ENCODE data around the gene SLX9. TPM values are rescaled to one million over a fixed set of nuclear protein-coding genes. Genes with fewer than 3 reads are reported as not detected.

SLX9 gene
- total and polyA plus RNA-seq, 4 donors: 7.0 to 25.7 (median 18.7) TPM

DNA sequence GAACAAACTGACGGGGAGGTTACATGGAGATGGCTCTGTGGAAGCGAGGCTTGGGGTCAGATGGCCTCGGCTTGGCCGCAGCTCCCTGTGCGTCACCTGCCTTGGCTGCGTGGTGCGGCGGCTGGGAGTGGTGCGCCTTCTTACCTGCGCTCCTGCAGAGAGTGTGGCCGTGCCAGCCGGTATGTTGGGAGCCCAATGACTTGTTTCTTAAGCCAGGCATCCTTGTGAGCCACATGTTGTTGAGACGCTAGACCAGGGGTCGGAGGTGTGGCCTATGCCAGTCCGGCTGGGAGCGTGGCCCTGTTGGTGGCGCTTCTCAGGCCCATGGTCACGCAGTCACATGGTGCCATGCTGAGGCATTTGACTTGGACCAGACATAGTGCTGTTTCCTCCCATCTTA lies 10.5 kb downstream of the SLX9 start:
- Histone ChIP-seq H3K36me3 (ENCODE audit: control insufficient read depth, insufficient read depth, low read length) (peaks cover 93% of the 10 kb centered on the region), H3K27ac (ENCODE audit: low read depth, low read length) (no peak overlapping the region), H3K4me3 (ENCODE audit: low read depth, low read length) (no peak overlapping the region), H3K9me3 (ENCODE audit: control insufficient read depth, insufficient read depth, low read length) (no peaks in the 10 kb centered on the region), H3K27me3 (ENCODE audit: control insufficient read depth, insufficient read depth, low read length) (no peaks in the 10 kb centered on the region), H3K4me1 (ENCODE audit: control insufficient read depth, insufficient read depth, low read length) (peaks cover 24% of the 10 kb centered on the region)
- WGBS (ENCODE audit: insufficient coverage): 94% methylated on average over 18 of the region's 18 CpGs
- DNase-seq (ENCODE audit: low read depth in 4 of 6, low spot score in 6 of 6): no peak

GRCh38 chr21:44951186-44951915 lies 11.5 kb downstream of the SLX9 start:
- Histone ChIP-seq H3K27ac (ENCODE audit: low read depth, low read length) (no peak overlapping the region), H3K4me1 (ENCODE audit: control insufficient read depth, insufficient read depth, low read length) (peaks cover 30% of the 10 kb centered on the region), H3K27me3 (ENCODE audit: control insufficient read depth, insufficient read depth, low read length) (no peaks in the 10 kb centered on the region), H3K36me3 (ENCODE audit: control insufficient read depth, insufficient read depth, low read length) (peaks cover 94% of the 10 kb centered on the region), H3K9me3 (ENCODE audit: control insufficient read depth, insufficient read depth, low read length) (no peaks in the 10 kb centered on the region), H3K4me3 (ENCODE audit: low read depth, low read length) (no peak overlapping the region)
- WGBS (ENCODE audit: insufficient coverage): 98% methylated on average over 30 of the region's 31 CpGs
- no peak for DNase-seq (ENCODE audit: low read depth in 4 of 6, low spot score in 6 of 6)

DNA sequence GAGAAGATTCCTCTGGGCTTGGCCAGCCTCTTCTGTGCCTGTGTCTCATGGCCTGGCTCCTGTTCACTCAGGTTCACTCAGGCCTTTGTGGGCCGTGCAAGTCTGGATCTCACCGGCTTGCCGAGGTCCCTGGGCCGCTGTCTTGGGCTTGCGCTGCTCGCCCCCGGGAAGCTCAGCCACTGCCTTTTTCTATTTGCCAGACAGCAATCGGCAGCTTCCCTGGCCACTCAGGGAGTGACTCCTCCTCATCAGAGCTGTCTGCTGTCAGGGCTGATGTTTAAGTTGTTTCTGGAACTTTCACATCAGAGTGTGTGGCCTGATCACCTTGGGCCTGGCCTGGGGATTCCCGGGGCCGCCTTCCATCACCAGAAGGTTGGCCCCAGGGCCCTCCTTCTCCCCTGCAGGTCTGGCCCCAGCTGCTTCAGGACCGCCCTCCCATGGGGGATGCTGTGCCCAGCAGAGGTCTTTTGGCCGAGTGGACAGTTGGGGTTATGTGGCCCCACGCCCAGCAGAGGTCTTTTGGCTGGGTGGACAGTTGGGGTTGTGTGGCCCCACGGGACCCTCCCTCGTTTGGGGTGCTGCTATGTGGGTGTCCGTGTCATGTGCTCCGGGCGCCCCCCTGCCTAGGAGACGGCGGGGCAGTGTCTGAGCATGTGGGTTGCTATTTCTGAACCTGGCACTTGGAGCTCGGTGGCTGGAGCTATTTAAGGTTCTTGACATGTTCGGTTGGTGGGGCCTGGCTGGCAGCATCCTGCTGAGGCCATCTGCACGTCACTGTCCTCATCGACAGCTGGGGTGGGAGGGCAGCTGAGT lies 12.5 kb downstream of the SLX9 start:
- no peak overlapping the region for H3K27ac ChIP-seq (ENCODE audit: low read depth, low read length)
- 82% methylated on average over 24 of the region's 24 CpGs for WGBS (ENCODE audit: insufficient coverage)
- no peaks in the 10 kb centered on the region for H3K9me3 ChIP-seq (ENCODE audit: control insufficient read depth, insufficient read depth, low read length)
- DNase-seq (ENCODE audit: low read depth in 4 of 6, low spot score in 6 of 6): no peak
- H3K4me1 ChIP-seq (ENCODE audit: control insufficient read depth, insufficient read depth, low read length): peaks cover 32% of the 10 kb centered on the region
- H3K27me3 ChIP-seq (ENCODE audit: control insufficient read depth, insufficient read depth, low read length): no peaks in the 10 kb centered on the region
- H3K36me3 ChIP-seq (ENCODE audit: control insufficient read depth, insufficient read depth, low read length): peaks cover 94% of the 10 kb centered on the region
- H3K4me3 ChIP-seq (ENCODE audit: low read depth, low read length): no peak overlapping the region

DNA sequence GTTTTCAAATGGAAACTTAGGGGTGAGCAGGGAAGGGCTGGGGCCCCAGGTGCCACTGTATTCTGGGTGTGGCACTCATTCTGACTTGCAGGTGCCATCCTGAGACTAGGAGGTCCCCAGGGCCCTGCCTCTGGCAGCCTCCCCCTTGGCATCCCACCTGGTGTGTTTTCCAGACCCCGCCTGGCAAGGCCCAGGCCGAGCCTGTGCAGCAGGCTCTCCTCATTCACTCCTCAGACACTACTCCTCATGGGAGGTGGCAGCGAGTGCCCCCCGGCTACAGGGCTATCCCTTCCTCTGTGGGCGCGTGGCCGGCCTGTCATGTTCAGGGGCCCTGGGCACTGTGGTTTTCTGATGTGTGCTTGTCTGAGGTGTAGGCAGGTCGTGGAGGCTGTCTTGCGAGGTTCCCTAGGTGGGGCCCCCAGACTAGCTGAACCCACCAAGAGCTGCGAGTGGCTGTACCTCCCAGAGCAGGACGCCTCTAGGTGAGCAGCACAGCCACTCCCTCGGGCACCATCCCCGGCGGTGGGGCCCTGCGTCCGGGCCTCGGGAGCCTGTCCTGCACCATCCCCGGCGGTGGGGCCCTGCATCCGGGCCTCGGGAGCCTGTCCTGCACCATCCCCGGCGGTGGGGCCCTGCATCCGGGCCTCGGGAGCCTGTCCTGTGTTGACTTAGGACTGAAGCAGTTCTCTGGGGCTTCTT lies 13.2 kb downstream of the SLX9 start:
- WGBS (ENCODE audit: insufficient coverage): 93% methylated on average over 17 of the region's 25 CpGs
- H3K36me3 ChIP-seq (ENCODE audit: control insufficient read depth, insufficient read depth, low read length): peaks cover 94% of the 10 kb centered on the region
- H3K27ac ChIP-seq (ENCODE audit: low read depth, low read length): no peak overlapping the region
- no peak overlapping the region for H3K4me3 ChIP-seq (ENCODE audit: low read depth, low read length)
- no peak for DNase-seq (ENCODE audit: low read depth in 4 of 6, low spot score in 6 of 6)
- H3K27me3 ChIP-seq (ENCODE audit: control insufficient read depth, insufficient read depth, low read length): no peaks in the 10 kb centered on the region
- H3K4me1 ChIP-seq (ENCODE audit: control insufficient read depth, insufficient read depth, low read length): peaks cover 39% of the 10 kb centered on the region
- H3K9me3 ChIP-seq (ENCODE audit: control insufficient read depth, insufficient read depth, low read length): no peaks in the 10 kb centered on the region

GRCh38 chr21:44953628-44954021 lies 13.8 kb downstream of the SLX9 start:
- H3K9me3 ChIP-seq (ENCODE audit: control insufficient read depth, insufficient read depth, low read length): no peaks in the 10 kb centered on the region
- 91% methylated on average over 13 of the region's 13 CpGs for WGBS (ENCODE audit: insufficient coverage)
- no peaks in the 10 kb centered on the region for H3K27me3 ChIP-seq (ENCODE audit: control insufficient read depth, insufficient read depth, low read length)
- H3K36me3 ChIP-seq (ENCODE audit: control insufficient read depth, insufficient read depth, low read length): peaks cover 94% of the 10 kb centered on the region
- peaks cover 45% of the 10 kb centered on the region for H3K4me1 ChIP-seq (ENCODE audit: control insufficient read depth, insufficient read depth, low read length)
- no peak overlapping the region for H3K4me3 ChIP-seq (ENCODE audit: low read depth, low read length)
- no peak for DNase-seq (ENCODE audit: low read depth in 4 of 6, low spot score in 6 of 6)
- H3K27ac ChIP-seq (ENCODE audit: low read depth, low read length): no peak overlapping the region

- H3K4me1 ChIP-seq (ENCODE audit: control insufficient read depth, insufficient read depth, low read length): peaks cover 52% of the 10 kb centered on the region
- H3K36me3 ChIP-seq (ENCODE audit: control insufficient read depth, insufficient read depth, low read length): peaks cover 93% of the 10 kb centered on the region
- no peak overlapping the region for H3K27ac ChIP-seq (ENCODE audit: low read depth, low read length)
- no peaks in the 10 kb centered on the region for H3K9me3 ChIP-seq (ENCODE audit: control insufficient read depth, insufficient read depth, low read length)
- WGBS (ENCODE audit: insufficient coverage): 86% methylated on average over 22 of the region's 22 CpGs
- no peaks in the 10 kb centered on the region for H3K27me3 ChIP-seq (ENCODE audit: control insufficient read depth, insufficient read depth, low read length)
- DNase-seq (ENCODE audit: low read depth in 4 of 6, low spot score in 6 of 6): no peak
- H3K4me3 ChIP-seq (ENCODE audit: low read depth, low read length): no peak overlapping the region
Observed at GRCh38 chr21:44954281-44954771, 14.5 kb downstream of the SLX9 start.

DNA sequence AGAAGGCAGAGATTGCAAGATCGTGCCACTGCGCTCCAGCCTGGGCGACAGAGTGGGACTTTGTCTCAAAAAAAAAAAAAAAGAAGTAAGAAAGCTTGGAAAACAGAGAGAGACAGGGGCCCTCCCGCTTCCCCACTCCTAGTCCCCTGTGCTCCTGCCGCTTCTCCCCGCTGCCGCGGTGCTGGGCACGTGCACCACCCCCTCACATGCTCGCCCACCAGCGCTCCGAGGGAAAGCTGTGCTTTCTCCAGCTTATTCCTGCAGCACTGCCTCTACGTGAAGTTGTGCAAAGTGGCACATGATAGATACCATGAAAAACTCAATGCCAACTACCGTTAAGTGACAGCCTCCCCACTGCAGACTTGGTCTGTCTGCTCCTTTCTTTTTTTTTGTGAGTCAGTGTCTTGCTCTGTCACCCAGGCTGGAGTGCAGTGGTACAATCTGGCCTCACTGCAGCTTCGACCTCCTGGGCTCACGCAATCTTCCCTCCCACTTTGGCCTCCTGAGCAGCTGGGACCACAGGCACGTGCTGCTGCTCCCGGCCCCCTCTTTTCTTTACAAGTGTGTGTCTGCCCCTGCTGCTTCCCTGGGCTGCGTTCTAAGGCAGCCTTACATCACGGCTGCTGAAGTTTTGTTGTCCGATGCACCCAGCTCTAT lies 15.4 kb downstream of the SLX9 start:
- no peaks in the 10 kb centered on the region for H3K9me3 ChIP-seq (ENCODE audit: control insufficient read depth, insufficient read depth, low read length)
- peaks cover 55% of the 10 kb centered on the region for H3K4me1 ChIP-seq (ENCODE audit: control insufficient read depth, insufficient read depth, low read length)
- peaks cover 95% of the 10 kb centered on the region for H3K36me3 ChIP-seq (ENCODE audit: control insufficient read depth, insufficient read depth, low read length)
- 53% methylated on average over 16 of the region's 21 CpGs for WGBS (ENCODE audit: insufficient coverage)
- no peak overlapping the region for H3K27ac ChIP-seq (ENCODE audit: low read depth, low read length)
- no peak for DNase-seq (ENCODE audit: low read depth in 4 of 6, low spot score in 6 of 6)
- H3K4me3 ChIP-seq (ENCODE audit: low read depth, low read length): no peak overlapping the region
- H3K27me3 ChIP-seq (ENCODE audit: control insufficient read depth, insufficient read depth, low read length): no peaks in the 10 kb centered on the region

DNA sequence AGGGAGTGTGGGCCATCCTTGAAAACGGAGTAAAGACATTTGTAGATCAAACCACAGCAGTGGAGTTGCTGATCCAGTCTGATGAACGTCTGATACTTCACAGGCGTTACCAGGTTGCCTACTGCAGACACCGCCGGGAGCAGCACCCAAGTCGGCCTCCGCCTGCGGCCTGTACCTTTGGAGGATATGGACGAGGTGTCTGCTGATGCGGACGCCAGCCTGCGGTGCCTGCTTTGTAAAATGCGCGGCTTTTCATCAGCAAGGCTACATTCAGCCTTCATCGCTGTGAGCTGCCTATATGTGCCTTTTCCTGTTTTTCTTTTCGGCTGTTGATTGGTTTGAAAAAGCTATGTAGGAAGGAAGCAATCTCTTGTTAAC lies 16.0 kb downstream of the SLX9 start:
- WGBS (ENCODE audit: insufficient coverage): 85% methylated on average over 15 of the region's 16 CpGs
- Histone ChIP-seq H3K27ac (ENCODE audit: low read depth, low read length) (no peak overlapping the region), H3K27me3 (ENCODE audit: control insufficient read depth, insufficient read depth, low read length) (no peaks in the 10 kb centered on the region), H3K9me3 (ENCODE audit: control insufficient read depth, insufficient read depth, low read length) (no peaks in the 10 kb centered on the region), H3K4me3 (ENCODE audit: low read depth, low read length) (no peak overlapping the region), H3K36me3 (ENCODE audit: control insufficient read depth, insufficient read depth, low read length) (peaks cover 94% of the 10 kb centered on the region), H3K4me1 (ENCODE audit: control insufficient read depth, insufficient read depth, low read length) (peaks cover 54% of the 10 kb centered on the region)
- DNase-seq (ENCODE audit: low read depth in 4 of 6, low spot score in 6 of 6): no peak

- H3K9me3 ChIP-seq (ENCODE audit: control insufficient read depth, insufficient read depth, low read length): no peaks in the 10 kb centered on the region
- no peak for DNase-seq (ENCODE audit: low read depth in 4 of 6, low spot score in 6 of 6)
- no peaks in the 10 kb centered on the region for H3K27me3 ChIP-seq (ENCODE audit: control insufficient read depth, insufficient read depth, low read length)
- WGBS (ENCODE audit: insufficient coverage): 93% methylated on average over 34 of the region's 35 CpGs
- no peak overlapping the region for H3K4me3 ChIP-seq (ENCODE audit: low read depth, low read length)
- H3K27ac ChIP-seq (ENCODE audit: low read depth, low read length): no peak overlapping the region
- H3K4me1 ChIP-seq (ENCODE audit: control insufficient read depth, insufficient read depth, low read length): peaks cover 54% of the 10 kb centered on the region
- peaks cover 88% of the 10 kb centered on the region for H3K36me3 ChIP-seq (ENCODE audit: control insufficient read depth, insufficient read depth, low read length)
Observed at GRCh38 chr21:44956356-44957046, 16.7 kb downstream of the SLX9 start.

Measured in spinal cord (tissue), 10 donors.